GM12878 (cell line): ENCODE data around the gene PIEZO2. TPM values are rescaled to one million over a fixed set of nuclear protein-coding genes. Genes with fewer than 3 reads are reported as not detected.
A peak's percentile ranks its signal among the peaks of the same experiment; 100 is the strongest.

ENCODE experiments used
- ATAC-seq: fragments of 200-7000 bp; cut with Tn5 transposase; 3 replicates; pipeline ENCODE4 v1.9.1; 2020; ENCODE audit warnings: mild to moderate bottlenecking, moderate library complexity
- BruUV-seq: library from RNA; stranded (reverse); fragments of 400-500 nt; replicated peaks from 2 replicates; lab custom pipeline; 2021; lab: Mats Ljungman, UMichigan
- CTCF ChIA-PET: fragments of 300-600 bp; sonication (Branson Sonifier 250); formaldehyde crosslinking; extraction: SDS; loops from one replicate; lab custom pipeline; 2021; ENCODE audit warnings: inconsistent platforms; lab: Yijun Ruan, JAX
- POLR2A ChIA-PET: fragments of 350-600 bp; formaldehyde crosslinking; extraction: SDS; loops from one replicate; lab custom pipeline; 2021; ENCODE audit warnings: inconsistent platforms; lab: Charles Lee
- RAD21 ChIA-PET: fragments of 300-600 bp; sonication (Branson Sonifier 250); formaldehyde crosslinking; loops from one replicate; lab custom pipeline; 2023; ENCODE audit warnings: antibody characterized with exemption; ENCODE audit not compliant: unreplicated experiment; lab: Charles Lee
- SMC1A ChIA-PET: fragments of 300-600 bp; sonication (Branson Sonifier 250); formaldehyde crosslinking; loops from one replicate; lab custom pipeline; 2023; ENCODE audit not compliant: unreplicated experiment, uncharacterized antibody; lab: Charles Lee
- DNase-seq: peaks from one replicate; pipeline ENCODE4 v3.0.0-alpha.2; 2011; ENCODE audit warnings: low read depth, low spot score
- FAIRE-seq: peaks from 3 replicates; lab custom pipeline; 2011; peaks lifted over from hg19 to GRCh38; lab: Jason Lieb, UNC
- H2AFZ ChIP-seq: 2 replicates; pipeline ENCODE4 v1.6.0; 2011; ENCODE audit warnings: low read depth, low read length, control low read depth; ENCODE audit not compliant: control insufficient read depth
- H3K27ac ChIP-seq: 2 replicates; pipeline ENCODE4 v1.5.1; 2011; ENCODE audit warnings: control low read depth; ENCODE audit not compliant: control insufficient read depth, insufficient read depth
- H3K27me3 ChIP-seq, 2 experiments: replicated peaks in 1 of 2; 2 replicates each; pipeline versions ENCODE4 v1.6.0 to v1.6.1; 2011; ENCODE audit warnings: low read length in 1 of 2; ENCODE audit not compliant: control insufficient read depth in 2 of 2, insufficient read depth in 2 of 2
- H3K36me3 ChIP-seq, 2 experiments: 2 replicates each; pipeline ENCODE4 v1.5.1; 2011; ENCODE audit warnings: low read length in 1 of 2; ENCODE audit not compliant: control insufficient read depth in 2 of 2, insufficient read depth in 2 of 2
- H3K4me1 ChIP-seq: 2 replicates; pipeline ENCODE4 v1.6.1; 2011; ENCODE audit warnings: mild to moderate bottlenecking, low read length, moderate library complexity, mixed read lengths; ENCODE audit not compliant: control insufficient read depth, insufficient read depth
- H3K4me2 ChIP-seq: 2 replicates; pipeline ENCODE4 v1.6.0; 2011; ENCODE audit warnings: control low read depth; ENCODE audit not compliant: control insufficient read depth, insufficient read depth
- H3K4me3 ChIP-seq: fragments of 200-600 bp; sonication (generic); 2 replicates; pipeline ENCODE4 v1.5.1; 2016
- H3K79me2 ChIP-seq: 2 replicates; pipeline ENCODE4 v1.6.0; 2011; ENCODE audit warnings: low read length; ENCODE audit not compliant: control insufficient read depth, insufficient read depth
- H3K9ac ChIP-seq: 2 replicates; pipeline ENCODE4 v1.8.0; 2011; ENCODE audit warnings: low read length, control low read depth, mixed read lengths; ENCODE audit not compliant: control insufficient read depth, insufficient read depth
- H3K9me3 ChIP-seq: replicated peaks from 3 replicates; pipeline ENCODE4 v1.5.1; 2011; ENCODE audit warnings: mild to moderate bottlenecking, low read length; ENCODE audit not compliant: control insufficient read depth, insufficient read depth
- H4K20me1 ChIP-seq: 2 replicates; pipeline ENCODE4 v1.6.0; 2011; ENCODE audit not compliant: control insufficient read depth, insufficient read depth
- CBX5 ChIP-seq: sonication (generic); IDR thresholded peaks from 2 replicates; pipeline ENCODE4 v1.6.1; 2016; ENCODE audit warnings: low read depth, moderate library complexity, mild to moderate bottlenecking, inconsistent platforms
- IKZF2 ChIP-seq, 2 experiments: fragments of 450-650 bp; IDR thresholded peaks; 2 replicates each; pipeline ENCODE4 v1.6.1; 2017; ENCODE audit warnings: mild to moderate bottlenecking in 2 of 2, moderate library complexity in 2 of 2
- MTA2 ChIP-seq: fragments of 450-650 bp; IDR thresholded peaks from 2 replicates; pipeline ENCODE4 v1.6.1; 2016; ENCODE audit warnings: low read depth, mild to moderate bottlenecking, moderate library complexity
- POLR2A ChIP-seq: IDR thresholded peaks from 2 replicates; pipeline ENCODE4 v1.6.1; 2011; ENCODE audit warnings: low read depth, mild to moderate bottlenecking, low read length
- WGBS: methylation state at CpG from one replicate; pipeline ENCODE4 v1.1.6; 2016; ENCODE audit warnings: low lambda C conversion rate; ENCODE audit not compliant: insufficient replicate concordance, insufficient coverage; ENCODE audit errors: missing lambda C conversion rate; 5-methylcytosine and 5-hydroxymethylcytosine counted together
- in situ Hi-C: fragments of 300-500 bp; cut with MboI; formaldehyde crosslinking; loops from 9 replicates; pipeline ENCODE4 v1.14.3; 2018; ENCODE audit warnings: mixed read lengths
- intact Hi-C: fragments of 100-400 bp; cut with micrococcal nuclease; formaldehyde crosslinking; loops from one replicate; pipeline ENCODE4 v1.14.2; 2022; ENCODE audit not compliant: unreplicated experiment
- polyA plus RNA-seq, 11 experiments: library from polyadenylated mRNA; depleted of rRNA in 4 of 11; unstranded in 6 of 11; stranded (reverse) in 5 of 11; fragments of >200 nt; fragmentation: Nextera tagmentation in 4 of 11; fragmentation: Illumina TruSeq in 1 of 11; extraction: Ambion mirVana in 4 of 11; extraction: Trizol in 1 of 11; gene quantifications; 1 replicate in 1 of 11; 2 replicates in 10 of 11; pipeline versions ENCODE4 v1.2.1 to v1.2.3, GENCODE V29; 2011 to 2016; ENCODE audit warnings: inconsistent platforms in 2 of 11, missing spikeins in 2 of 11, low read depth in 1 of 11
- total RNA-seq, 4 experiments: library from RNA; depleted of rRNA in 3 of 4; stranded (reverse); fragments of >200 nt in 3 of 4; fragmentation: Illumina TruSeq in 1 of 4; extraction: Trizol in 1 of 4; gene quantifications; 2 replicates each; pipeline versions ENCODE4 v1.2.1 to v1.2.3, GENCODE V29; 2013 to 2021
- TF ChIP-seq, protein P1 (sequence below): fragments of 450-650 bp; formaldehyde crosslinking; IDR thresholded peaks from 2 replicates; pipeline ENCODE4 v1.5.0; 2022; ENCODE audit warnings: mild to moderate bottlenecking, missing genetic modification characterization
- TF ChIP-seq, protein P2 (sequence below): fragments of 450-650 bp; IDR thresholded peaks from 2 replicates; pipeline ENCODE4 v1.6.1; 2017; ENCODE audit warnings: mild to moderate bottlenecking, moderate library complexity
- TF ChIP-seq, protein P3 (sequence below): IDR thresholded peaks from 2 replicates; pipeline ENCODE4 v1.6.1; 2011; ENCODE audit warnings: borderline replicate concordance, low read depth, mild to moderate bottlenecking, moderate library complexity, mixed read lengths, low read length; ENCODE audit not compliant: insufficient read depth; ENCODE audit errors: extremely low read length
- TF ChIP-seq, protein P4 (sequence below): fragments of 450-650 bp; IDR thresholded peaks from 2 replicates; pipeline ENCODE4 v1.6.1; 2017; ENCODE audit warnings: antibody characterized with exemption, mild to moderate bottlenecking, moderate library complexity

Gene PIEZO2
- total and polyA plus RNA-seq, 10 of the 15 experiments (the other 5 are each of a cell fraction or from before 2014, with no cell fraction given), result 6.7 to 42.3 (median 27.4) TPM

DNA sequence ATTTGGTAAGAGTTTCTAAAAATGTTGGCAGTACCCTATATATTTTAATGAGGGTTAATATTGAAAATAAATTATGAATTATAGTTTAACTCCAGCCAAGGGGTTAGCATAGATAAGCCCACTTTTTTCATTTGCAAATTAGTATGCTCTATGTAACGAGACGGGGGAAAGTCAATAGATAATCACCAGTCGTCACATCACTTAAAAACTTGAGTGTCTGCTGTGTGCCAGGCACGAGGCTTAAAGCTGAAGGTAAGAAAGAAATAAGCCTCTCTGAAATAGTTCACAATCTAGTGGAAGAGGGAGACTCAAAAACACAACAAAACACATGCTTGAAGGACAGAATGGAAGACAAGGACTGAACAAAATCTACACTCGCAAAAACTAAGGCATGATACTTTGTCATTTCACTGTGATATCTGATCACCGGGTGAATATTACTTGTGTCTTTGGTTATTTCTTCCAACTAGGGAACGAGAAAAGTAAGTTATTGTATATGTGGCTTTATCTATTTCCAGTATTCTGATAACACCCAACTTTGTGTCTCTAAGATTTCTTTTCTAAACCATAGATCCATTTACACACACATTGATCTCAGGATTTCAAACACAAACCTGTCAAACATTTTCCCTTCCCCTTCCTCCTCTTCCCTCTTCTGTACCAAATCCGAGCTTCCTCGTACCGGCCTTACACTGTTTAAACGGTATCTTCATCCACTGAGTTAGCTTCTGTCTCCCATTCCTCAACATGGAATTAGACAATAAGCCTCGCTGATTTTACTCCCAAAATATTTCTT lies 199.1 kb downstream of the PIEZO2 start:
- intact Hi-C loops (loop anchor here (5.0 to 10.0 kb wide), 2 partner anchors 77 to 165 kb away; no protein-coding TSS in a partner anchor), in situ Hi-C loops (loop anchor here (5.0 kb wide), 1 partner anchor 197 kb away; the partner anchor contains the start of gene PIEZO2)
- no peaks in the 10 kb centered on the region; a peak in 1 of 4 replicates for H3K36me3 ChIP-seq
- no peak overlapping the region for H2AFZ ChIP-seq
- H4K20me1 ChIP-seq, result no peaks in the 10 kb centered on the region
- TSS peak; percentile 91 for BruUV-seq
- H3K9ac ChIP-seq, result peak overlapping the region; percentile 83
- 50% methylated on average over 12 of the region's 12 CpGs for WGBS
- peak overlapping the region; percentile 72 for H3K4me3 ChIP-seq
- peaks cover 54% of the 10 kb centered on the region for H3K79me2 ChIP-seq
- H3K27ac ChIP-seq, result peak overlapping the region; percentile 100
- H3K4me1 ChIP-seq, result peaks cover 35% of the 10 kb centered on the region
- ATAC-seq (peak; percentile 3; the same call in 2 of the 3 replicates), DNase-seq (no peak), FAIRE-seq (peak; percentile 65)
- ChIA-PET RAD21 (interaction anchor here (0.9 to 4.7 kb wide), 21 partner anchors 9 to 204 kb away, joined by 3 to 78 read pairs (median 8); no protein-coding TSS in a partner anchor), CTCF (interaction anchor here (0.7 to 4.6 kb wide), 12 partner anchors 21 to 204 kb away, joined by 3 to 35 read pairs (median 4); no protein-coding TSS in a partner anchor), SMC1A (interaction anchor here (0.8 to 4.7 kb wide), 21 partner anchors 11 to 204 kb away, joined by 3 to 91 read pairs (median 7); no protein-coding TSS in a partner anchor), POLR2A (interaction anchor here (0.6 to 2.4 kb wide), 13 partner anchors 20 to 200 kb away, joined by 3 to 18 read pairs (median 5); partner anchors contain the start of gene PIEZO2)
- H3K27me3 ChIP-seq, result no peaks in the 10 kb centered on the region
- peaks cover 24% of the 10 kb centered on the region for H3K9me3 ChIP-seq
- H3K4me2 ChIP-seq, result peak overlapping the region; percentile 70
- TF ChIP-seq, protein P1, sequence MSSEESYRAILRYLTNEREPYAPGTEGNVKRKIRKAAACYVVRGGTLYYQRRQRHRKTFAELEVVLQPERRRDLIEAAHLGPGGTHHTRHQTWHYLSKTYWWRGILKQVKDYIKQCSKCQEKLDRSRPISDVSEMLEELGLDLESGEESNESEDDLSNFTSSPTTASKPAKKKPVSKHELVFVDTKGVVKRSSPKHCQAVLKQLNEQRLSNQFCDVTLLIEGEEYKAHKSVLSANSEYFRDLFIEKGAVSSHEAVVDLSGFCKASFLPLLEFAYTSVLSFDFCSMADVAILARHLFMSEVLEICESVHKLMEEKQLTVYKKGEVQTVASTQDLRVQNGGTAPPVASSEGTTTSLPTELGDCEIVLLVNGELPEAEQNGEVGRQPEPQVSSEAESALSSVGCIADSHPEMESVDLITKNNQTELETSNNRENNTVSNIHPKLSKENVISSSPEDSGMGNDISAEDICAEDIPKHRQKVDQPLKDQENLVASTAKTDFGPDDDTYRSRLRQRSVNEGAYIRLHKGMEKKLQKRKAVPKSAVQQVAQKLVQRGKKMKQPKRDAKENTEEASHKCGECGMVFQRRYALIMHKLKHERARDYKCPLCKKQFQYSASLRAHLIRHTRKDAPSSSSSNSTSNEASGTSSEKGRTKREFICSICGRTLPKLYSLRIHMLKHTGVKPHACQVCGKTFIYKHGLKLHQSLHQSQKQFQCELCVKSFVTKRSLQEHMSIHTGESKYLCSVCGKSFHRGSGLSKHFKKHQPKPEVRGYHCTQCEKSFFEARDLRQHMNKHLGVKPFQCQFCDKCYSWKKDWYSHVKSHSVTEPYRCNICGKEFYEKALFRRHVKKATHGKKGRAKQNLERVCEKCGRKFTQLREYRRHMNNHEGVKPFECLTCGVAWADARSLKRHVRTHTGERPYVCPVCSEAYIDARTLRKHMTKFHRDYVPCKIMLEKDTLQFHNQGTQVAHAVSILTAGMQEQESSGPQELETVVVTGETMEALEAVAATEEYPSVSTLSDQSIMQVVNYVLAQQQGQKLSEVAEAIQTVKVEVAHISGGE (CRISPR knock-in tag), result peak; percentile 47
- TF ChIP-seq, protein P2, sequence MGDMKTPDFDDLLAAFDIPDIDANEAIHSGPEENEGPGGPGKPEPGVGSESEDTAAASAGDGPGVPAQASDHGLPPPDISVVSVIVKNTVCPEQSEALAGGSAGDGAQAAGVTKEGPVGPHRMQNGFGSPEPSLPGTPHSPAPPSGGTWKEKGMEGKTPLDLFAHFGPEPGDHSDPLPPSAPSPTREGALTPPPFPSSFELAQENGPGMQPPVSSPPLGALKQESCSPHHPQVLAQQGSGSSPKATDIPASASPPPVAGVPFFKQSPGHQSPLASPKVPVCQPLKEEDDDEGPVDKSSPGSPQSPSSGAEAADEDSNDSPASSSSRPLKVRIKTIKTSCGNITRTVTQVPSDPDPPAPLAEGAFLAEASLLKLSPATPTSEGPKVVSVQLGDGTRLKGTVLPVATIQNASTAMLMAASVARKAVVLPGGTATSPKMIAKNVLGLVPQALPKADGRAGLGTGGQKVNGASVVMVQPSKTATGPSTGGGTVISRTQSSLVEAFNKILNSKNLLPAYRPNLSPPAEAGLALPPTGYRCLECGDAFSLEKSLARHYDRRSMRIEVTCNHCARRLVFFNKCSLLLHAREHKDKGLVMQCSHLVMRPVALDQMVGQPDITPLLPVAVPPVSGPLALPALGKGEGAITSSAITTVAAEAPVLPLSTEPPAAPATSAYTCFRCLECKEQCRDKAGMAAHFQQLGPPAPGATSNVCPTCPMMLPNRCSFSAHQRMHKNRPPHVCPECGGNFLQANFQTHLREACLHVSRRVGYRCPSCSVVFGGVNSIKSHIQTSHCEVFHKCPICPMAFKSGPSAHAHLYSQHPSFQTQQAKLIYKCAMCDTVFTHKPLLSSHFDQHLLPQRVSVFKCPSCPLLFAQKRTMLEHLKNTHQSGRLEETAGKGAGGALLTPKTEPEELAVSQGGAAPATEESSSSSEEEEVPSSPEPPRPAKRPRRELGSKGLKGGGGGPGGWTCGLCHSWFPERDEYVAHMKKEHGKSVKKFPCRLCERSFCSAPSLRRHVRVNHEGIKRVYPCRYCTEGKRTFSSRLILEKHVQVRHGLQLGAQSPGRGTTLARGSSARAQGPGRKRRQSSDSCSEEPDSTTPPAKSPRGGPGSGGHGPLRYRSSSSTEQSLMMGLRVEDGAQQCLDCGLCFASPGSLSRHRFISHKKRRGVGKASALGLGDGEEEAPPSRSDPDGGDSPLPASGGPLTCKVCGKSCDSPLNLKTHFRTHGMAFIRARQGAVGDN, result peak; percentile 54
- no peak for TF ChIP-seq MTA2
- TF ChIP-seq POLR2A, result 0 out of 2 replicates have a peak, but pooled peaks have one; percentile 2
- 0 out of 2 replicates have a peak, but pooled peaks have one; percentile 29 for TF ChIP-seq CBX5
- TF ChIP-seq, protein P3, sequence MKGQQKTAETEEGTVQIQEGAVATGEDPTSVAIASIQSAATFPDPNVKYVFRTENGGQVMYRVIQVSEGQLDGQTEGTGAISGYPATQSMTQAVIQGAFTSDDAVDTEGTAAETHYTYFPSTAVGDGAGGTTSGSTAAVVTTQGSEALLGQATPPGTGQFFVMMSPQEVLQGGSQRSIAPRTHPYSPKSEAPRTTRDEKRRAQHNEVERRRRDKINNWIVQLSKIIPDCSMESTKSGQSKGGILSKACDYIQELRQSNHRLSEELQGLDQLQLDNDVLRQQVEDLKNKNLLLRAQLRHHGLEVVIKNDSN, result no peak
- TF ChIP-seq, protein P4, sequence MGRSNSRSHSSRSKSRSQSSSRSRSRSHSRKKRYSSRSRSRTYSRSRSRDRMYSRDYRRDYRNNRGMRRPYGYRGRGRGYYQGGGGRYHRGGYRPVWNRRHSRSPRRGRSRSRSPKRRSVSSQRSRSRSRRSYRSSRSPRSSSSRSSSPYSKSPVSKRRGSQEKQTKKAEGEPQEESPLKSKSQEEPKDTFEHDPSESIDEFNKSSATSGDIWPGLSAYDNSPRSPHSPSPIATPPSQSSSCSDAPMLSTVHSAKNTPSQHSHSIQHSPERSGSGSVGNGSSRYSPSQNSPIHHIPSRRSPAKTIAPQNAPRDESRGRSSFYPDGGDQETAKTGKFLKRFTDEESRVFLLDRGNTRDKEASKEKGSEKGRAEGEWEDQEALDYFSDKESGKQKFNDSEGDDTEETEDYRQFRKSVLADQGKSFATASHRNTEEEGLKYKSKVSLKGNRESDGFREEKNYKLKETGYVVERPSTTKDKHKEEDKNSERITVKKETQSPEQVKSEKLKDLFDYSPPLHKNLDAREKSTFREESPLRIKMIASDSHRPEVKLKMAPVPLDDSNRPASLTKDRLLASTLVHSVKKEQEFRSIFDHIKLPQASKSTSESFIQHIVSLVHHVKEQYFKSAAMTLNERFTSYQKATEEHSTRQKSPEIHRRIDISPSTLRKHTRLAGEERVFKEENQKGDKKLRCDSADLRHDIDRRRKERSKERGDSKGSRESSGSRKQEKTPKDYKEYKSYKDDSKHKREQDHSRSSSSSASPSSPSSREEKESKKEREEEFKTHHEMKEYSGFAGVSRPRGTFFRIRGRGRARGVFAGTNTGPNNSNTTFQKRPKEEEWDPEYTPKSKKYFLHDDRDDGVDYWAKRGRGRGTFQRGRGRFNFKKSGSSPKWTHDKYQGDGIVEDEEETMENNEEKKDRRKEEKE, result no peak
- no peak for TF ChIP-seq IKZF2 (IDR thresholded peaks at IDR 0.05)
